ENCODE results near the gene GRID1.
"Not testable (repeated sequence)": the region's sequence is repeated elsewhere in the genome, so short reads cannot be mapped to it uniquely, and the experiment has no call there.

The GRID1 gene

GRCh38 chr10:86103391-86104101, 263.0 kb downstream of the GRID1 start:
- DNase-seq = peak in 7 of 14 donors; percentile 22 to 54 (median 42)

DNA sequence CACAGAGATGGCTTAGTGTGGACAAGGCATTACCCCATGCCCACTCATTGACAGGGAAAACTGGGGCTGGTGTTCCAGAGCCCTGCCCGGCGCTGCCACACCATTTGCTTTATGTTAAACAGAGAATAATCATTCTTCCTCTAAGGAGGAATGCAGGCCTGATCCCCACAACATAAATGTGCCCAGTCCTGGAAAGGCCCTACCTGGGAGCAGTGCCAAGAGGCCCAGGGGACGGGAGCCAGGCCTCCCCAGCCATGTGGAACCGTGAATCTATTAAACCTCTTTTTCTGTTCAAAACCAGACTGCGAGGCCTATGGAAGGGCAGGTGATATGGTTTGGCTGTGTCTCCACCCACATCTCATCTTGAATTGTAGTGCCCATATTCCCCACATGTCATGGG, 264.1 kb downstream of the GRID1 start:
- DNase-seq = no peak

DNA sequence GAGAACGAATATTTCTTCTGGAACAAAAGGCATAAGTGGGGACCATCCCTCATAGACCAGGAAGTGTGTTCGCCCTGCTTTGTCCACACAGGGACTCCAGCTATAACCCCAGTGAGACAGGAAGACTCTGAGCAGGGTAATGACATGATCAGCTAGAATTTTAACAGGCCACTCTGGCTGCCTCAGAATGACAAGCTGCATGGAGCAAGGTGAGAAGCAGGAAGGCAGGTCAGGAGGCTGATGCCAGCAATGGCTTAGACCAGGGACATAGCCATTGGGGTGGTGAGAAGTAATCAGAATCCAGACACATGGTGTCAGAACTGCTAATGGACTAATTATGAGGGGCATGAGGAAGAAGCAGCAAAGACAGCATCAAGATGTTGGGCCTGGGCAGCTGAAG, 264.6 kb downstream of the GRID1 start:
- DNase-seq = no peak

DNA sequence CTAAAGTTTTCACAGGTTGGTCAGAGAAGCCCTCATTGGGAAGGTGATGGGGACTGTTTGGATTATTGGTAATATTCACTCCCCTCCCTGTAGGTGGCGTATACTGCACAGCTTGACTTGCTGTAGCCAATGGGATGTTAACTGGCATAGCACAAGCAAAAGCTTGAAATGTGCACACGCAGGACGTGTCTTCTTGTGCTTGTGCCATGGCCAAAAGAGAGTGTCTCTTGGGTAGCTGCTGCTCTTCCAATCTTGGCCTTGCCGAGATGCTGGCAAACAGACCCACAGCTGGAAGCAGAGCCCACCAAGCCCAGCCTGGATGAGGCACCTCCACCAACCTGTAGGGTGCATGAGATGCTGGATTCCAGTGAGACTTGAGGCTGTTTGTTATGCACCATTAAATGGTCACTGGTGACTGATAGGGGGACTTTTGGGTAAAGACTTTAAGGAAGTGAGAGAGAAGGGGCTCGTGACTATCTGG, 266.0 kb downstream of the GRID1 start:
- no peak for DNase-seq

- no peak for DNase-seq
Measured at GRCh38 chr10:86099542-86100334, 266.9 kb downstream of the GRID1 start.

- DNase-seq = no peak
Measured at GRCh38 chr10:86098187-86098881, 268.3 kb downstream of the GRID1 start.

DNA sequence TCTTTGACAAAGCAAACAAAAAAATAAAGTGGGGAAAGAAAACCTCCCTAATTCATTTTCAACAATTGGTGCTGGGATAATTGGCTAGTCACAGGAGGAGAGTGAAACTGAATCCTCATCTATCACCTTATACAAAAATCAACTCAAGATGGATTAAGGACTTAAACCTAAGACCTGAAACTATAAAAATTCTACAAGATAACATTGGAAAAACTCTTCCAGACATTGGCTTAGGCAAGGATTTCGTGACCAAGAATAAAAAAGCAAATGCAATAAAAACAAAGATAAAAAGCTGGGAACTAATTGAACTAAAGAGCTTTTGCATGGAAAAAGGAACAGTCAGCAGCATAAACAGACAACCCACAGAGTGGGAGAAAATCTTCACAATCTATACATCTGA, 271.5 kb downstream of the GRID1 start:
- DNase-seq = not testable (repeated sequence)

GRCh38 chr10:86092311-86092710, 274.3 kb downstream of the GRID1 start:
- not testable (repeated sequence) for DNase-seq

DNA sequence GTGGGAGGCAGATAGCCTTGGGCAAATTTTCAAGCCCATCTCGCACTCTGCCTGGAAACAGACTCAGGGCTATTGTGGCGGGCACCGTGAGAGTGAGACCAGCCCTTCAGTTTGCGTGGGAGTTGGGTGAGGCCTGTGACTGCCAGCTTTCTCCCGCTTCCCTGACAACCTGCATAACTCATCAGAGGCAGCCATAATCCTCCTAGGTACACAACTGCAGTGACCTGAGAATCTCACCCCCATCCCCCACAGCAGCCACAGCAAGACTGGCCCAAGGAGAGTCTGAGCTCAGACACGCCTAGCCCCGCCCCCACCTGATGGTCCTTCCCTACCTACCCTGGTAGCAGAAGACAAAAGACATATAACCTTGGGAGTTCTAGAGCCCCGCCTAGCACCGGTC, 275.4 kb downstream of the GRID1 start:
- DNase-seq = no peak

GRCh38 chr10:86090807-86091206, 275.8 kb downstream of the GRID1 start:
- no peak for DNase-seq

- DNase-seq = peak in 11 of 14 donors; percentile 19 to 78 (median 58)
Measured at GRCh38 chr10:86087716-86088115, 278.9 kb downstream of the GRID1 start.

DNA sequence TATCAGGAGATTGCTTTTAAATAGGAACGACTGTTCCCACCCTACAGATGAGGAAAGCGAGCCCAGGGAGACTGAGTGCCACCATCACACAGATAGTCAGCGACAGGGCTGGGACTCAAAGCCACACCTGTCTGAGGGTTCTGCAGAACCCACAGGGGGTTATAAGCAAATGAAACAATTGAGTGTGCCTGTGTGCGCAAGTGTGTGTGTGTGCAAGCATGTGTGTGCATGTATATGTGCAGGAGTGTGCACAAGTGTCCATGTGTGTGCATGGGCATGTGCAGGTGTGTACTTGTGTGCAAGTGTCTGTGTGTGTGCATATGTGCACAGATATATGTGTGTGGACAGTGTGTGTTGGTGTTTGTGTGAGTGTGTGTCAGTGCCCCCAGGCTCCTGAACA, 280.2 kb downstream of the GRID1 start:
- DNase-seq = no peak

DNA sequence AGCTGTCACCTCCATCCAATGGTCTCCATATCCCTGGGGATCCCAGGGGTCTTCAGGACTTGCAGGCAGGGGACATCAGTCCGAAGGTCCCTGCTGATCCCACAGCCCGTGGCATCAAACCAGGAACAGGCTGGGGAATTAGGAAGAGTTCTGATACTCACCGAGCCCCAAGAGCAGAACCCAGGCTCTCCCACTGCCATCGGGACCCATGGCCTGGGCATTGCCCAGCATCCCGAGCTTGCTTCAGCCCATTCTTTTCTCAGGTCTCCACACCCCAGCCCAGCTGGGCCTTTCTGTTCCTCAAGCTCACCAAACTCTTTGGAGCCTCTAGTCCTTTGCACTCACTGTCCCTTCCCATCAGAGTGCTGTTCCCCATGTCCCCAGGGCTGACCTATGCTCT, 280.9 kb downstream of the GRID1 start:
- no peak for DNase-seq

DNA sequence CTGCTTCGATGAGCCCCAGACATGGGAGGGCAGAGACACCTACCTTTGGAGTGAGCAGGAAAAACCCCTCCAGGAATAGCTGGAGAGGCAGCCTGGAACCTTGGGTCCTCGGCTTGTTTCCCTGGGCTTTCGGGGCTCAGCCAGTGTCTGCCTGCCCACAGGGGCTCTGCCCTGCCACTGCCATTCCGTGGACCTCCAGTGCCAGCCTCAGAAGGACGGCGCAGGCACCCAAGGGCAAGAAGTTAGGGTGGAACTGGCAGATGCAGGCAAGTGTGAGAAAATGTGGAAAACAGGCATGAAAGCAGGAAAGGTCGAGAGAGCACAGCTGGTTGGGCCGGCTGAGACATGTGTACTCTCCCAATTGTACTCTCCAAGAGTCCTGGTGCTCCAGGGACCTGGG, 281.5 kb downstream of the GRID1 start:
- no peak for DNase-seq

- DNase-seq = no peak
Measured at GRCh38 chr10:86084585-86084984, 282.0 kb downstream of the GRID1 start.

- no peak for DNase-seq
Measured at GRCh38 chr10:86083664-86084175, 282.9 kb downstream of the GRID1 start.

DNA sequence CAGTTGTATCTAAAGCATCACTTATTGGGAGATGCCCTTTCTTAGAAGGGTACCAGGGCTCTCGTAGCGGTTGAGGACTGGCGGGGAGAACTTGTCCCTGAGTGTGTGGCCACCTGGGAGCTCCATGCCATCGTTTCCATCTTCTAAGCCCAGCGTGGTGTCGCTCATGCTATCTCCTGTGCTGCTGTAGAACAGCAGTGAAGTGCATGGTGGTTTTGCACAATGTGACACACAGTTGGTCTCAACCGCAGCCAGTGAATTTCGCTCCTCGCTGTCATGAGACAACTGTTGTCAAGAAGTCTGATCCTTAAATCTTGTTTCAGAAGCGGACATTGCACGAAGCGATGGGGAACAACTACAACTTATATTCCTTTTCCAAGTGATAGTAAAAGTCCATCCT, 283.4 kb downstream of the GRID1 start:
- DNase-seq = no peak

GRCh38 chr10:86082556-86082955, 284.0 kb downstream of the GRID1 start:
- no peak for DNase-seq

DNA sequence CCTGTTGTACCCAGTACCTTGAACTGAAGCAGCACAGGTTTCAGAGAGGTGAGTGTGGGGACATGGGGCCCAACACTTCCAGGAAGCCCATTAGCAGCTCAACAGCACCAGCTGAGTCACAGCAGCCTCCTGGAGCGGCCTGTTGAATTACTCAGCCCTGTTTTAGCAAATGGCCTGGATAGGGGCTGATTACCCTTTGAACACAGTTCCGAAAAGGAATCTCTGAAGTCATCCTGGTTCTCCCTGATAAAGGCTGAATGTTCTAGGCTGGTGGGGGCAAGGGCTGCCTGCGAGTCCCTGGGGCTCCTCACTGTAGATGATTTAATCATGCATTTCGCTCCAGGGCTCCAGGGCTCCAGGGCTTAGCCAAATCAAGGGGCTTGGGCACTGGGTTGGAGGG, 287.5 kb downstream of the GRID1 start:
- DNase-seq = peak in 2 of 14 donors; percentile 45 to 78

DNA sequence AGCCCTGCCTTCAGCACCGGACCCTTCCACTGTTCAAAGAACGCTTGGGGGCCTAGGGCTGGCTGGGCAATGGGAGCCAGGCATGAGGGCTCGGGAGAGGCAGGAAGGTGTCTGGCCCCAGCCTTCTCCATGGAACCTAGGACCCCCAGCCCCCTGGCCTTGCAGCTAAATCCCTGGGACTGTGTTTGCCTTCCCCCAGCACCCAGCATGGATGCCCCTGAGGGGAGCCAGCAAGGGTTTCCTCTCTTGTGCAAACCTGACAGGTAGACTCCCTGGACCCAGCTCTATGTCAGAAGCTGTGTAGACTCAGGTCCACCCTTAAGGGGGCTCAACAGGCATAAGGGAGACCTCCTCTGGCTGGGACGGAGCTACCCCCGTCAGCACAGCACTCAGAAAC, 288.0 kb downstream of the GRID1 start:
- peak in 1 of 14 donors; percentile 50 for DNase-seq

DNA sequence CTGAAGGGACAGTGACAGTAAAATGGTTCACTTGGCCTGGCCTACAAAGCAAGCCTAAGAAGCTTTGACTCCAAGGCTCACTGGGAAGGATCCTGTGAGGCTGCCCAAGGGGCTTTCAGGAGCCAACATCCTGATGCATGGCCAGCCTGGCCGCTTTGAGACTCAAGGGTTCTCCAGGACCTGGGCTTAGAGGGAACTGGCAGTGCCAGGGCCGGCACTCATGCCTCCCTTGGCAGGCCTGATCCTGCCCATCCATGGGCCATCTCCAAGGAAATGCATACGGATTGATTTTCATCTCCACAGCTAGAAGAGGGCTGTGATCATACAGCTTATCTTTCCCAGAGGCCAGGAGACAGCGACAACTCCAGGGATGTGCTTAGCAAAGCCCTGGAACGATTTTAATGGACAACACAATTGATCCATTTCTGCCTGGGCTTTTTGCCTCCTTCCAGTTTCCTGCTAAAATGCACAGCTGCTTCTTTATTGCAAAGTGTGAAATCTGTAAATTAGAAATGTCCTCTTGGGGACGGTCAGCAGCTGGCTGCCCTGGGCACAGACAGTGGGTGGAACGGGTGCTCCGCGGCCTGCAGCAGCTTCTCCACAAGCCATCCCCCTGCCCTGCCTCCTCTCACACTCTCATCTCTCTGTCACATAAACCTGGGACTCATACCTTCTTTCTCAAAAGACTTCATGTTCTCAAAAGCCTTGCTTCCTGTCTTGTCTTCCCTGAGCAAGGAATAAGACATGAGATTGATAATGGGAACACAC, 288.5 kb downstream of the GRID1 start:
- DNase-seq = peak in 3 of 14 donors; percentile 3 to 24 (median 21)

- no peak for DNase-seq
Measured at GRCh38 chr10:86077271-86077670, 289.3 kb downstream of the GRID1 start.
